ENCODE data around the gene POLR2I. TPM values are rescaled to one million over a fixed set of nuclear protein-coding genes. Genes with fewer than 3 reads are reported as not detected.

POLR2I gene
- total RNA-seq, 1 experiment from 2014 or later, result 250 TPM

DNA sequence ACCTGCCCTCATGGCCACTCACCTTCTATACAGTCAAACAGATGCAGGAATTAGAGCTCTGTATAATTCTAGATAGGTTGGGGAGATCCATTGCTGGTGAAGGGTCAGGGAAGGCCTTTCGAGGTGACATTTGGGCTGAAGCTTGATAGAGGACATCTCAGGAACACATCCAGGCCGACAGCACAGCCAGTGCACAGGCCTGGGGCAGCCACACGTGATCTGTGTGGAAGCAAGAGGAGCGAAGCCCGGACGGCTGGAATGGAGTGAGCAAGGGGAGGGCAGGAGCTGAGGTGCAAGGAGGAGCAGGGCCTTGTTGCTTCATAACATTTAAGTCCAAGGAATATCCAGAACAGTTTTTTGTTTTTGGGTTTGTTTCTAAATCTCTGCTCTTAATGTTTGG, 8.2 kb downstream of the POLR2I start:
- no TSS peak for BruUV-seq (replicated peaks)
- H3K4me2 ChIP-seq (ENCODE audit: low read length), result no peak overlapping the region
- ATAC-seq (no peak), DNase-seq (no peak)
- peaks cover 5% of the 10 kb centered on the region; the same call in 1 of the 2 replicates for H3K36me3 ChIP-seq (ENCODE audit: low read depth, low read length)
- no peaks in the 10 kb centered on the region for H3K27me3 ChIP-seq (ENCODE audit: low read length)
- H2AFZ ChIP-seq (ENCODE audit: low read length), result no peak overlapping the region
- POLR2A ChIA-PET (ENCODE audit: unreplicated experiment), result no interaction called here
- peaks cover 11% of the 10 kb centered on the region for H3K4me1 ChIP-seq (ENCODE audit: insufficient read depth, low read length)
- TF ChIP-seq EZH2 (IDR thresholded peaks at IDR 0.05; ENCODE audit: low read length, unreplicated experiment) (no peak), CTCF (conservative IDR thresholded peaks at IDR 0.05; ENCODE audit: low read depth, low read length) (no peak), EZH2phosphoT487 (IDR thresholded peaks at IDR 0.05; ENCODE audit: borderline replicate concordance, low read length) (no peak)
- H3K9me3 ChIP-seq (ENCODE audit: low read length), result no peaks in the 10 kb centered on the region
- H3K9me2 ChIP-seq (replicated peaks; ENCODE audit: low read length), result no peaks in the 10 kb centered on the region
- CTCF ChIA-PET, result no interaction called here
- H3K4me3 ChIP-seq (ENCODE audit: low read length), result no peak overlapping the region
- H4K20me1 ChIP-seq (ENCODE audit: low read length), result no peaks in the 10 kb centered on the region
- intact Hi-C loops (cut with micrococcal nuclease), result no loop called here
- H3K9ac ChIP-seq (ENCODE audit: low read length), result no peak overlapping the region
- H3K27ac ChIP-seq (ENCODE audit: low read length), result no peak overlapping the region
- H3F3A ChIP-seq (ENCODE audit: low read length, unreplicated experiment), result no peaks in the 10 kb centered on the region
- H3K79me2 ChIP-seq (ENCODE audit: low read length), result no peaks in the 10 kb centered on the region

GRCh38 chr19:36103842-36104552, 10.7 kb downstream of the POLR2I start:
- BruUV-seq (replicated peaks), result no TSS peak
- Histone ChIP-seq H3K27me3 (ENCODE audit: low read length) (no peaks in the 10 kb centered on the region), H3K9me3 (ENCODE audit: low read length) (no peaks in the 10 kb centered on the region), H2AFZ (ENCODE audit: low read length) (no peak overlapping the region), H3K4me2 (ENCODE audit: low read length) (no peak overlapping the region), H4K20me1 (ENCODE audit: low read length) (no peaks in the 10 kb centered on the region), H3K9me2 (replicated peaks; ENCODE audit: low read length) (no peaks in the 10 kb centered on the region), H3K27ac (ENCODE audit: low read length) (no peak overlapping the region), H3F3A (ENCODE audit: low read length, unreplicated experiment) (no peaks in the 10 kb centered on the region), H3K4me1 (ENCODE audit: insufficient read depth, low read length) (peaks cover 11% of the 10 kb centered on the region), H3K36me3 (ENCODE audit: low read depth, low read length) (peaks cover 5% of the 10 kb centered on the region; the same call in 1 of the 2 replicates), H3K79me2 (ENCODE audit: low read length) (no peaks in the 10 kb centered on the region), H3K9ac (ENCODE audit: low read length) (no peak overlapping the region), H3K4me3 (ENCODE audit: low read length) (no peak overlapping the region)
- POLR2A ChIA-PET (ENCODE audit: unreplicated experiment), result no interaction called here
- TF ChIP-seq CTCF (conservative IDR thresholded peaks at IDR 0.05; ENCODE audit: low read depth, low read length) (no peak), EZH2 (IDR thresholded peaks at IDR 0.05; ENCODE audit: low read length, unreplicated experiment) (no peak), EZH2phosphoT487 (IDR thresholded peaks at IDR 0.05; ENCODE audit: borderline replicate concordance, low read length) (no peak)
- CTCF ChIA-PET, result no interaction called here
- ATAC-seq (peak; percentile 65; the same call in 1 of the 2 replicates), DNase-seq (peak; percentile 51)
- intact Hi-C loops (cut with micrococcal nuclease), result no loop called here

- Histone ChIP-seq H3F3A (ENCODE audit: low read length, unreplicated experiment) (no peaks in the 10 kb centered on the region), H3K4me3 (ENCODE audit: low read length) (no peak overlapping the region), H2AFZ (ENCODE audit: low read length) (no peak overlapping the region), H4K20me1 (ENCODE audit: low read length) (no peaks in the 10 kb centered on the region), H3K9me2 (replicated peaks; ENCODE audit: low read length) (no peaks in the 10 kb centered on the region), H3K9me3 (ENCODE audit: low read length) (no peaks in the 10 kb centered on the region), H3K27me3 (ENCODE audit: low read length) (no peaks in the 10 kb centered on the region), H3K27ac (ENCODE audit: low read length) (no peak overlapping the region), H3K4me1 (ENCODE audit: insufficient read depth, low read length) (peaks cover 11% of the 10 kb centered on the region), H3K79me2 (ENCODE audit: low read length) (no peaks in the 10 kb centered on the region), H3K9ac (ENCODE audit: low read length) (no peak overlapping the region), H3K4me2 (ENCODE audit: low read length) (no peak overlapping the region), H3K36me3 (ENCODE audit: low read depth, low read length) (peaks cover 5% of the 10 kb centered on the region; the same call in 1 of the 2 replicates)
- no peak for DNase-seq
- ChIA-PET POLR2A (ENCODE audit: unreplicated experiment) (no interaction called here), CTCF (no interaction called here)
- ATAC-seq, result no peak
- no TSS peak for BruUV-seq (replicated peaks)
- no peak for TF ChIP-seq EZH2phosphoT487 (IDR thresholded peaks at IDR 0.05; ENCODE audit: borderline replicate concordance, low read length)
- TF ChIP-seq EZH2 (IDR thresholded peaks at IDR 0.05; ENCODE audit: low read length, unreplicated experiment), result no peak
- no peak for TF ChIP-seq CTCF (conservative IDR thresholded peaks at IDR 0.05; ENCODE audit: low read depth, low read length)
- intact Hi-C loops (cut with micrococcal nuclease), result no loop called here
Observed at GRCh38 chr19:36103040-36103626, 11.5 kb downstream of the POLR2I start.

All from PC-3 (cell line).